GM13976 (cell line): ENCODE data around the gene E2F8.

Source experiments
- DNase-seq: peaks from one replicate; pipeline ENCODE4 v3.0.0; 2012; ENCODE audit warnings: low spot score
- CTCF ChIP-seq: IDR thresholded peaks from 2 replicates; pipeline ENCODE4 v1.5.1; 2012; ENCODE audit warnings: borderline replicate concordance, mild to moderate bottlenecking; ENCODE audit not compliant: insufficient read depth; ENCODE audit errors: extremely low read depth, missing control alignments, control extremely low read depth
- in situ Hi-C: fragments of 300-500 bp; cut with MboI; formaldehyde crosslinking; loops from one replicate; pipeline ENCODE4 v1.12.0; 2022; ENCODE audit warnings: low sequenced_read_pairs, mixed read lengths, inconsistent platforms; ENCODE audit not compliant: unreplicated experiment

Gene E2F8

GRCh38 chr11:19191530-19192169 is 49.1 kb downstream of the E2F8 start:
- no peak for TF ChIP-seq CTCF
- no peak for DNase-seq
- in situ Hi-C loops = no loop called here

GRCh38 chr11:19187833-19188258 is 52.9 kb downstream of the E2F8 start:
- no peak for DNase-seq
- no peak for TF ChIP-seq CTCF
- in situ Hi-C loops = no loop called here

- TF ChIP-seq CTCF = no peak
- DNase-seq = no peak
- in situ Hi-C loops = no loop called here
Measured at GRCh38 chr11:19187114-19187832, 53.5 kb downstream of the E2F8 start.

GRCh38 chr11:19185516-19186052 is 55.2 kb downstream of the E2F8 start:
- no peak for TF ChIP-seq CTCF
- in situ Hi-C loops = no loop called here
- DNase-seq = no peak

GRCh38 chr11:19185036-19185435 is 55.7 kb downstream of the E2F8 start:
- TF ChIP-seq CTCF = no peak
- DNase-seq = no peak
- in situ Hi-C loops = no loop called here

GRCh38 chr11:19183646-19184045 is 57.1 kb downstream of the E2F8 start:
- TF ChIP-seq CTCF = no peak
- in situ Hi-C loops = no loop called here
- DNase-seq = no peak
